Liver (tissue), 3 donors: ENCODE results near the gene TLCD5.

ENCODE experiments used
- EGR1 ChIP-seq, 2 donors: IDR thresholded peaks; 2 replicates each; pipeline ENCODE4 v1.6.1; 2016 to 2018; ENCODE audit warnings: antibody characterized with exemption in 2 of 2, low read depth in 2 of 2
- FOXA1 ChIP-seq: IDR thresholded peaks from 2 replicates; pipeline ENCODE4 v1.6.1; 2016; ENCODE audit warnings: antibody characterized with exemption
- HNF4A ChIP-seq, 2 donors: conservative IDR thresholded peaks; 2 replicates each; pipeline ENCODE4 v1.6.1; 2016; ENCODE audit warnings: antibody characterized with exemption in 2 of 2, mild to moderate bottlenecking in 2 of 2
- JUND ChIP-seq, 2 donors: IDR thresholded peaks; 2 replicates each; pipeline ENCODE4 v1.6.1; 2016; ENCODE audit warnings: antibody characterized with exemption in 2 of 2
- NR2F2 ChIP-seq: IDR thresholded peaks from 2 replicates; pipeline ENCODE4 v1.6.1; 2016; ENCODE audit warnings: antibody characterized with exemption
- YY1 ChIP-seq: IDR thresholded peaks from 2 replicates; pipeline ENCODE4 v1.6.1; 2016; ENCODE audit warnings: antibody characterized with exemption, mild to moderate bottlenecking
- TF ChIP-seq, protein P1 (sequence below): fragments of 150-350 bp; IDR thresholded peaks from 2 replicates; pipeline ENCODE4 v1.5.1; 2017; ENCODE audit warnings: improper control_type of control experiment, low read depth, low read length; ENCODE audit not compliant: missing input control
- TF ChIP-seq, protein P2 (sequence below): IDR thresholded peaks from 2 replicates; pipeline ENCODE4 v1.6.1; 2016; ENCODE audit warnings: antibody characterized with exemption
- donor health status: healthy.
- donor health status: healthy.

GRCh38 chr11:120381401-120381800, 56.3 kb downstream of the TLCD5 start:
- TF ChIP-seq, protein P1, sequence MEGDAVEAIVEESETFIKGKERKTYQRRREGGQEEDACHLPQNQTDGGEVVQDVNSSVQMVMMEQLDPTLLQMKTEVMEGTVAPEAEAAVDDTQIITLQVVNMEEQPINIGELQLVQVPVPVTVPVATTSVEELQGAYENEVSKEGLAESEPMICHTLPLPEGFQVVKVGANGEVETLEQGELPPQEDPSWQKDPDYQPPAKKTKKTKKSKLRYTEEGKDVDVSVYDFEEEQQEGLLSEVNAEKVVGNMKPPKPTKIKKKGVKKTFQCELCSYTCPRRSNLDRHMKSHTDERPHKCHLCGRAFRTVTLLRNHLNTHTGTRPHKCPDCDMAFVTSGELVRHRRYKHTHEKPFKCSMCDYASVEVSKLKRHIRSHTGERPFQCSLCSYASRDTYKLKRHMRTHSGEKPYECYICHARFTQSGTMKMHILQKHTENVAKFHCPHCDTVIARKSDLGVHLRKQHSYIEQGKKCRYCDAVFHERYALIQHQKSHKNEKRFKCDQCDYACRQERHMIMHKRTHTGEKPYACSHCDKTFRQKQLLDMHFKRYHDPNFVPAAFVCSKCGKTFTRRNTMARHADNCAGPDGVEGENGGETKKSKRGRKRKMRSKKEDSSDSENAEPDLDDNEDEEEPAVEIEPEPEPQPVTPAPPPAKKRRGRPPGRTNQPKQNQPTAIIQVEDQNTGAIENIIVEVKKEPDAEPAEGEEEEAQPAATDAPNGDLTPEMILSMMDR: no peak
- TF ChIP-seq NR2F2 (no peak), JUND (IDR thresholded peaks at IDR 0.05) (no peak), EGR1 (IDR thresholded peaks at IDR 0.05; ENCODE audit: low read depth in 2 of 2) (no peak), FOXA1 (no peak), HNF4A (conservative IDR thresholded peaks at IDR 0.05) (no peak), YY1 (no peak)
- TF ChIP-seq, protein P2, sequence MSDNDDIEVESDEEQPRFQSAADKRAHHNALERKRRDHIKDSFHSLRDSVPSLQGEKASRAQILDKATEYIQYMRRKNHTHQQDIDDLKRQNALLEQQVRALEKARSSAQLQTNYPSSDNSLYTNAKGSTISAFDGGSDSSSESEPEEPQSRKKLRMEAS: no peak
